NCI-H345 treated with DMSO at 0.1 percent for 48 hours (cell line): ENCODE data around the gene KIAA0930.

ENCODE experiments used
- DNase-seq: peaks from one replicate; lab custom pipeline; 2025; ENCODE audit not compliant: unreplicated experiment; lab: John Stamatoyannopoulos, UW

The KIAA0930 gene

DNA sequence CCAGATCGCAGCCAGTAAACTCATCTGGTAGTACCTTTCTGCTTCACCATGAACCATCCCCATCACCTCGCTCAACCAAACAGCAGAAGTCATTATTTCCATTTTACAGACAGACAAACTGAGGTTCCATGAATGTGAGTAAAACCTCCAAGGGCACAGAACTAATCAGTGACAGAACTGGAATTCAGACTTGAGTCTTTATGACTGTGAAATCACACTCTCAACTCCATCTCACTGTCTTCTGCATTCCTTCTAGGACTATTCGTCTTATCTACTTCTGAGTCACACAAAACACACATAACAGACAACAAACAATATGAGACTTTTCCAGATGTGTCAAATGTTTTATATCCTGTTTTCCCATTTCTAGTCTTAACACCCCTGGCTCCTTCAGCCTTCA is 86.3 kb downstream of the KIAA0930 start:
- DNase-seq: no peak

DNA sequence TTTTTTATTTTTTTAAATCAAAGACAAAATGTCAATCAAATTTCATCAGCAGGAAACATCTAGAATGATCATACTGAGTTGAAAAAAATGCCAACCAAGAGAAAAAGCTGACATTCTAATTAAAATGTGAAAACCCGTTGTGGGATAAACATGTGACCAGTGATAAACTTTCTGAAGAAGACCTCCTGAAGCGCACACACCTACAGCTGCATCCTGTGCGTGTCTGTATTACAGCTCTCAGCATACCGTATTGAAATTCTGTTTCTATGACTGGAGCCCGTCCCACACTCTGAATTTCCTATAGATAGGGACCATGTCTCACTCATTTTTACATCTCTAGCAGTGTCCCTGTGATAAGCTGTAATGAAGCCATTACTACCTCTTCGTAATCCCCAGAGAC is 89.2 kb downstream of the KIAA0930 start:
- DNase-seq: no peak

DNA sequence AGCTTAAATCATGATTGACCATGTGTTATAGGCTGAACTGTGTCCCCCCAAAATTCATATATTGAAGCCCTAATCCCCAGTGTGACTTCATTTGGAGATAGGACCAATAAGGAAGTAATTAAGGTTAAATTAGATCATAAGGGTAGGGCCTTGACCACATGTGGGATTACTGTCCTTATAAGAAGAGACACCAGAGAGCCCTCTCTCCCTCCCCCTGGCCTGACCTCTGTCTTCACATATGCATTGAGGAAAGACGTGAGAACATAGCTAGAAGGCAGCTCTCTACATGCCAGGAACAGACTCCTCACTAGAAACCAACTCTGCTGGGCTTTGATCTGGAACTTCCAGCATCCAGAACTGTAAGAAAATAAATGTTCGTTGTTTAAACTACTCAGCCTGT is 90.6 kb downstream of the KIAA0930 start:
- no peak for DNase-seq

DNA sequence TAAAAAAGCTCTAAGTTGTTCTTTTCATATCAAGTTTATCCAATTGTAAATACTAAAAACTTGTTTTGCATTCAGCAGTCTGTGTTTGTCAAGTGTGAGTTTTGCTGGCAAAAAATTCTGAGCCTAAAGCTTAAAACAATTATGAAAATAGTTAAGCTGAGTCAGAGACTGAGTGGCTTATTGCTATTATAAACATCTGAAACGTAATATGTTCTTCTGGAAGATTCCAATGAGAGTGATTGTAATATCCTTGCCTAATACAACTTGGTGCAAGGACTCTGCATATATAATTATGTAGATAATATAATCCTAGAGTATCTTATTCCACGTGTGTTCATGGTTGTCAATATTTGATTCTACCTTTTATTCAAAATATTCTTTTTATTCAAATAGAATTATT is 91.0 kb downstream of the KIAA0930 start:
- no peak for DNase-seq

DNA sequence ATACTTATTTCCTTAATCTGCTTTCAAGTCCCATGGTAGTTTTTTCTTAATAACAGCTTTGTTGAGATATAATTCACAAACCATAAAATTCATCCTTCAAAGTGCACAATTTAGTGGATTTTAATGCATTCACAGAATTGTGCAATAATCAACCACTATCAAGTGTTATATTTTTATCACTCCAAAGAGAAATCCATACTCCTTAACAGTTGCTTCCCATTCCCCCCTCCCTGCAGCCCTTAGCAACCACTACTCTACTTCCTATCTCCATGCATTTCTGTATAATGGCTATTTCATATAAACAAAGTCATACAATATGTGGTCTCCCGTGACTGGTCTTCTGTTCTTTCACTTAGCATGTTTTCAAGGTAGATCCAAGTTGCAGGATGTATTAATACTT is 95.8 kb downstream of the KIAA0930 start:
- no peak for DNase-seq

DNA sequence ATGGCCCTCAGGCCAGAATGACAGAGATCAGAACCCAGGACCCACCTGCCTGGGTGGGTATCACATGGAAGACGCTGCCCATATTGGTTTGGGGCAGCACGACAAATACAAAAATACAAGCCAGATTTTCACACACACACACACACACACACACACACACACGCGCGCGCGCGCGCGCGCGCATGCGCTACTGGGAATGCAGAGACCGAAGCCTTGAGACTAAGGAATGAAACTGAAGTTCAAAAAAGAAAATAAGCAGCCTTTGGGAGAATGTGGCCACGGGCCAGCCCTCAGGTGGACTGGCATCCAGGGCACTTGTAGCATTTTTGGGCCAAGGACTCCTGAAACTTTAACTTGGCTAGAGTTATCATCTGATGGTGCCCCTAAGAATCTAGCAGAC is 98.3 kb downstream of the KIAA0930 start:
- DNase-seq: no peak
